ENCODE data around the gene ALDOA.
"Not testable (repeated sequence)": the region's sequence is repeated elsewhere in the genome, so short reads cannot be mapped to it uniquely, and the experiment has no call there.

ALDOA gene

DNA sequence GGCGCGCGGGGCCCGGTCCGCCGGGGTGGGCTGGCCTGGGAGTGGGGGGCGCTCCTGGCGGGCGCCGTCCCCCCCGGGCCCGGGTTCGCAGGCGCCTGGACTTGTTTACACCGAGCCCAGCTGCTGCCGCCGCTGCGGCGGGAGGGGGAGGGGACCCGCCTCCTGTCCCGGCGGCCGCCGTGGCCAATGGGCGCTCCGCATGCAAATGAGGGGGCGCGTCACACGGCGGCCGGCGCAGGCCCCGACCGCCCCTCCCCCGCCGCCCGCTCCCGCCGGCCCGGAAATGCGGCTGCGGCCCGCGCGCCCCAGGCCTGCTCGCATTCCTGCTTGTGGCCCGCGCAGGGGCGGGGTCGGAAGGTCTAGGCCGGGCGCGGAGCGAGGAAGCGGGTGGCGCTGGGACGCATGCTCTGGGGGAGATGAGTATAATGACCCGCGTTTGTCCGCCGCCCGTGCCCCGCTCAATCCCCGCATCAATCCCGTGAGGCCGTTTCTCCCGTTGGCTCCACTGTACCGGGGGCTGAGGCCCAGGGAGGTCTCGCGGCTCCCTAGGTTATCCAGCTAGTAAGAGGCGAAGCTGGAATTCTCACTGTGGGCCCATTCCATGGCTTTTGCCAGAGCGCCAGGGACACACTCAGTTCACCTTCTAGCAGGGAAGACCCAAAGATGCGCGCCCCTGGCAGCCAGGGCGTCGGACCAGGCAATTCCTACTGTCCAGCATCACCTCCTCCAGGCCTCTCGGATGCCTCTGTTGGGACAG, 30.7 kb downstream of the ALDOA start, which contains the start of gene YPEL3:
TSS of gene YPEL3 (minus strand) at position 109 of the 757 bp plus-strand sequence. CDS start 731 bp downstream, outside the sequence.
- Mint-ChIP-seq H3K27me3 (no peaks in the 10 kb centered on the region), H3K27ac (peak within 1 kb of the TSS; percentile 95), H3K36me3 (ENCODE audit: low read depth) (peaks cover 47% of the 10 kb centered on the region), H3K4me3 (peak within 1 kb of the TSS; percentile 93), H3K4me1 (ENCODE audit: low read depth) (peaks cover 42% of the 10 kb centered on the region), H3K9me3 (peaks cover 44% of the 10 kb centered on the region)
- intact Hi-C loops (cut with micrococcal nuclease), result no loop called here

DNA sequence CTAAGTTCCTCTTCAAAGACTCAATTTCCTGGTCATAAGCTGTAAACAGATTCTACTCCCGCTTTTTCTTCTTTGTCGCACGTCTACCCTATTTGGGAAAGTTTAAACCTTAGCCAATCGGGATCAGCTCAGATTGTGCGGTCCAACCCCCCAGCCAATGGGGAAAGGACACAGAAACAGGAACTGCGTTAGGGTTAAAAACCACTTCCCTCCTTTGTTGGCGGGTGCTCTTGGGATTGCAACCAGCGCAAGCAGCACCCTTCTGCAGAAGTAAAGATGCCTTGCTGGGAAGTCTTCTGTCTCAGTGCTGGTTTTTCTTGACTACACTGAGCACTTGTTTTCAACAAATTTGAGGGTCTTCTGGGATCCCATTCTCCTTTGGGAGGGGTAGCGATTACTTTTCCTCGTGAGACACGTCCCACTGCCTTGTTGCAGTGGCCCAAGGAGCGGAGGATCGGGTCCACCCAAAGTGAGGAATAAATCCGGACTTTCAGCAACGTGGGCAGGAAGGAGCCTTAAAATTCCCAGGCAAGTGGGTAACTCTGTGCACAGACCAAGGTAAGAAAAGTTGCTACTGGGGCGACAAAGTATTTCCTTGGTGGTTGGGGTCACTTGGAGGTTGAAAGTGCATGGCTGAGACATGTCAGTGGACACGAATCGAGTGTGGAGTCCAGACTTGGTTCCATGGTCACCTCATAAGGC, 31.5 kb downstream of the ALDOA start:
- intact Hi-C loops (cut with micrococcal nuclease), result no loop called here
- H3K4me1 Mint-ChIP-seq (ENCODE audit: low read depth), result peaks cover 35% of the 10 kb centered on the region
- peaks cover 47% of the 10 kb centered on the region for H3K36me3 Mint-ChIP-seq (ENCODE audit: low read depth)
- peak overlapping the region; percentile 55 for H3K4me3 Mint-ChIP-seq
- H3K27ac Mint-ChIP-seq, result peak overlapping the region; percentile 95
- peaks cover 52% of the 10 kb centered on the region for H3K9me3 Mint-ChIP-seq
- H3K27me3 Mint-ChIP-seq, result no peaks in the 10 kb centered on the region

- no peaks in the 10 kb centered on the region for H3K27me3 Mint-ChIP-seq
- H3K4me3 Mint-ChIP-seq, result no peak overlapping the region
- H3K4me1 Mint-ChIP-seq (ENCODE audit: low read depth), result no peaks in the 10 kb centered on the region
- intact Hi-C loops (cut with micrococcal nuclease), result no loop called here
- H3K9me3 Mint-ChIP-seq, result peaks cover 36% of the 10 kb centered on the region
- peaks cover 33% of the 10 kb centered on the region for H3K36me3 Mint-ChIP-seq (ENCODE audit: low read depth)
- no peak overlapping the region for H3K27ac Mint-ChIP-seq
Observed at GRCh38 chr16:30104090-30104489, 38.5 kb downstream of the ALDOA start.

- Mint-ChIP-seq H3K4me3 (no peak overlapping the region), H3K36me3 (ENCODE audit: low read depth) (peaks cover 33% of the 10 kb centered on the region), H3K4me1 (ENCODE audit: low read depth) (no peaks in the 10 kb centered on the region), H3K27ac (no peak overlapping the region), H3K27me3 (no peaks in the 10 kb centered on the region), H3K9me3 (peaks cover 34% of the 10 kb centered on the region)
- intact Hi-C loops (cut with micrococcal nuclease), result no loop called here
Observed at GRCh38 chr16:30104492-30104891, 38.9 kb downstream of the ALDOA start.

GRCh38 chr16:30108059-30108850, 42.7 kb downstream of the ALDOA start:
- intact Hi-C loops (cut with micrococcal nuclease), result no loop called here
- H3K27ac Mint-ChIP-seq, result no peak overlapping the region
- H3K27me3 Mint-ChIP-seq, result no peaks in the 10 kb centered on the region
- H3K4me1 Mint-ChIP-seq (ENCODE audit: low read depth), result no peaks in the 10 kb centered on the region
- H3K9me3 Mint-ChIP-seq, result no peaks in the 10 kb centered on the region
- H3K36me3 Mint-ChIP-seq (ENCODE audit: low read depth), result peaks cover 65% of the 10 kb centered on the region
- H3K4me3 Mint-ChIP-seq, result no peak overlapping the region

DNA sequence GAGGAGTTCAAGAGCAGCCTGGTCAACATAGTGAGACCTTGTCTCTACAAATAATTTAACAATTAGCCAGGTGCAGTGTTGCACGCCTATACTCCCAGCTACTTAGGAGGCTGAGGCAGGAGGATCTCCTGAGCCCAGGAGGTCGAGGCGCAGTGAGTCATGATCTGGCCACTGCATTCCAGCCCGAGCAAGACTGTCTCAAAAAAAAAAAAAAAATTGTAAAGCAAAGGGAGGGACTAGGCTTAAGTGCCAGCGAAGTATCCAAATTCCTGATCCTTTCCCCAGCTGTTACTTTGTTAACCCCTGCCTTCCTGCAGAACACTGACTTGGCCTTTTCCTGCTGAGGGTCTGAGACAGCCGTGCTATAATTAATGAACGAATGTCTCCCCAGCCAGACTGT, 45.1 kb downstream of the ALDOA start:
- intact Hi-C loops (cut with micrococcal nuclease), result no loop called here
- H3K4me3 Mint-ChIP-seq, result no peak overlapping the region
- H3K36me3 Mint-ChIP-seq (ENCODE audit: low read depth), result peaks cover 73% of the 10 kb centered on the region
- no peaks in the 10 kb centered on the region for H3K4me1 Mint-ChIP-seq (ENCODE audit: low read depth)
- no peaks in the 10 kb centered on the region for H3K27me3 Mint-ChIP-seq
- no peaks in the 10 kb centered on the region for H3K9me3 Mint-ChIP-seq
- no peak overlapping the region for H3K27ac Mint-ChIP-seq

GRCh38 chr16:30112197-30113030, 46.9 kb downstream of the ALDOA start:
- Mint-ChIP-seq H3K4me3 (no peak overlapping the region), H3K36me3 (ENCODE audit: low read depth) (peaks cover 83% of the 10 kb centered on the region), H3K27me3 (no peaks in the 10 kb centered on the region), H3K27ac (no peak overlapping the region), H3K4me1 (ENCODE audit: low read depth) (no peaks in the 10 kb centered on the region), H3K9me3 (no peaks in the 10 kb centered on the region)
- intact Hi-C loops (cut with micrococcal nuclease), result no loop called here

- Mint-ChIP-seq H3K27ac (no peak within 1 kb of the TSS), H3K27me3 (no peaks in the 10 kb centered on the region), H3K4me3 (no peak within 1 kb of the TSS), H3K4me1 (ENCODE audit: low read depth) (no peaks in the 10 kb centered on the region), H3K36me3 (ENCODE audit: low read depth) (peaks cover 83% of the 10 kb centered on the region), H3K9me3 (no peaks in the 10 kb centered on the region)
- intact Hi-C loops (cut with micrococcal nuclease), result no loop called here
Observed at GRCh38 chr16:30113031-30113710, 47.6 kb downstream of the ALDOA start, which contains the start of gene GDPD3. GDPD3 (minus strand) TSS chr16:30113537; CDS start chr16:30113478, 59 bp downstream.

DNA sequence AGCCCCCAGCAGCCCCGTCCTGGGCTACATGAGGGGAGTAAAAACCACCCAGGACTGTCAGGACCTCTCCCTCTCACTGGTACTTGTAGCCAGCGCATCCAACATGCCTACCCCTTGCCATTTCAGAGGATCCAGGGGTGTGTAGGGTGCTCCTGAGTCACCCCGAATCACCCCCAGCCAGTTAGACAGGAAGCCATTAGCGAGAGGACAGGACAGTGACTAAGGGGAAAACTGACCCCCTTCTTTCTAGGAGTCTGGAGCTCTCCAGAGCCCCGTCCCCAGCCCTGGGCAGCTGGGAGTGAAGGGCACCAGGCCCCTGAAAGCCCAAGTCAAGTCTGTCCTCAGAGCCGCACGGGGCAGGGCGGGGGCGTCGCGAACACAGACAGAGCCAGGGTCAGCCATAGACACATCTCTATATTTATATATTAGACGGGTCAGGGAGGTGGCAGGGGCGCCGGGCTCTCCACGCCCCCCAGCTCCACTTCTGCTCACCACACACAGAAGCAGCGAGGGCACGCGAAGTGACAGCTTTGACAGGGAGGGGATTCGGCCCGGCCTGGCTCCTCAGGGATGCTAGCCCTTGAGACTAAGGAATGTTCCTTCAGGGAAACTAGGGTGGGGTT, 48.3 kb downstream of the ALDOA start:
- intact Hi-C loops (cut with micrococcal nuclease), result no loop called here
- no peaks in the 10 kb centered on the region for H3K27me3 Mint-ChIP-seq
- H3K4me3 Mint-ChIP-seq, result no peak overlapping the region
- no peaks in the 10 kb centered on the region for H3K9me3 Mint-ChIP-seq
- H3K36me3 Mint-ChIP-seq (ENCODE audit: low read depth), result peaks cover 84% of the 10 kb centered on the region
- H3K4me1 Mint-ChIP-seq (ENCODE audit: low read depth), result no peaks in the 10 kb centered on the region
- no peak overlapping the region for H3K27ac Mint-ChIP-seq

DNA sequence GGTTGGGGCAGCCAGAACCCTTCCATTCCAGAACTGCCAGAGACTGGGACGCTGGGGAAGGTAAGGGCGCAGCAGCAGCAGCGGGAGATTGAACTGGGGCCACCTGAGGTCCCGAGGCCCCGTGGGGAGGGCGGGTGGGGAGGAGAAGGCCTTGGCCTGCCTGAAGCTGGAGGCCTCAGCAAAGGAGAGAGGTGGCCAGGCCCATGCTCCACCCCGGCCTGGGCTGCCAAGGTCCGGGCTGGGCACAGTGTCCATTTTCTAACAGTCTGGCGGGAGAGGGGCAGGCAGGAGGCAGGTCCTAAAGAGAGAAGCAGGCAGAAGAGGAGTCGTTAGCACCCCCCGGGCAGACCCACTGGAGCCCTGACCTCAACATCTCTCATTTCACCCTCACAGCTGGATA, 48.9 kb downstream of the ALDOA start:
- intact Hi-C loops (cut with micrococcal nuclease), result no loop called here
- Mint-ChIP-seq H3K4me1 (ENCODE audit: low read depth) (no peaks in the 10 kb centered on the region), H3K9me3 (no peaks in the 10 kb centered on the region), H3K27ac (no peak overlapping the region), H3K27me3 (no peaks in the 10 kb centered on the region), H3K36me3 (ENCODE audit: low read depth) (peaks cover 90% of the 10 kb centered on the region), H3K4me3 (no peak overlapping the region)

DNA sequence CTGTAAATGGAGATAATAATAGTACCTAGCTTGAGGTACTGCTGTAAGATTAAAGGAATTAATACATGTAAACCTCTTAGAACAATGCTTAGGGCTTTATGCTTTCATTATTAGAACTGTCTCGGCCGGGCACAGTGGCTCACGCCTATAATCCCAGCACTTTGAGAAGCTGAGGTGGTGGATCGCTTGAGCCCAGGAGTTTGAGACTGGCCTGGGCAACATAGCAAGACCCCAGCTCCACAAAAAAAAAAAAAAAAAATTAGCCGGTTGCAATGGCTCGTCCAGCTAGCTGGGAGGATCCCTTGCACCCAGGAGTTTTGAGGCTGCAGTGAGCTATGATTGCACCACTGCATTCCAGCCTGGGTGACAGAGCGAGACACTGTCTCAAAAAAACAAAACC, 49.3 kb downstream of the ALDOA start:
- H3K9me3 Mint-ChIP-seq; H3K4me1 Mint-ChIP-seq (ENCODE audit: low read depth); H3K27ac Mint-ChIP-seq; H3K27me3 Mint-ChIP-seq; intact Hi-C loops (cut with micrococcal nuclease); H3K4me3 Mint-ChIP-seq: not testable (repeated sequence)
- peaks cover 94% of the 10 kb centered on the region for H3K36me3 Mint-ChIP-seq (ENCODE audit: low read depth)

GRCh38 chr16:30115238-30115637, 49.7 kb downstream of the ALDOA start:
- intact Hi-C loops (cut with micrococcal nuclease), result no loop called here
- Mint-ChIP-seq H3K9me3 (no peaks in the 10 kb centered on the region), H3K36me3 (ENCODE audit: low read depth) (peaks cover 95% of the 10 kb centered on the region), H3K27me3 (no peaks in the 10 kb centered on the region), H3K4me3 (no peak overlapping the region), H3K27ac (no peak overlapping the region), H3K4me1 (ENCODE audit: low read depth) (peaks cover 2% of the 10 kb centered on the region)

All from dendritic cell treated with granulocyte-macrophage colony-stimulating factor and Interleukin-4, amounts not matched to agents 40 ng/mL and 50 ng/mL, for 4 days (primary cell).